HG03103 (cell line): ENCODE results near the gene ZNF771.
A peak's percentile ranks its signal among the peaks of the same experiment; 100 is the strongest.
"Not testable (repeated sequence)": the region's sequence is repeated elsewhere in the genome, so short reads cannot be mapped to it uniquely, and the experiment has no call there.

ENCODE experiments used
- ATAC-seq: cut with Tn5 transposase; IDR thresholded peaks from one replicate; pipeline ENCODE4 v1.9.1; 2021; ENCODE audit warnings: low read depth; ENCODE audit not compliant: unreplicated experiment

Gene ZNF771

GRCh38 chr16:30429678-30430427, 22.4 kb downstream of the ZNF771 start, which contains the start of gene DCTPP1:
Gene DCTPP1 (minus strand): TSS chr16:30430030. CDS start chr16:30429980, 50 bp downstream.
- peak; percentile 97 for ATAC-seq

GRCh38 chr16:30430428-30430970, 23.1 kb downstream of the ZNF771 start:
- no peak for ATAC-seq

- ATAC-seq = no peak
Observed at GRCh38 chr16:30434852-30435251, 27.4 kb downstream of the ZNF771 start.

- ATAC-seq = no peak
Observed at GRCh38 chr16:30437511-30438046, 30.2 kb downstream of the ZNF771 start.

GRCh38 chr16:30438835-30439234, 31.4 kb downstream of the ZNF771 start:
- ATAC-seq = no peak

GRCh38 chr16:30439720-30440348, 32.4 kb downstream of the ZNF771 start:
- no peak for ATAC-seq

GRCh38 chr16:30443631-30444030, 36.2 kb downstream of the ZNF771 start:
- ATAC-seq = no peak

- no peak for ATAC-seq
Observed at GRCh38 chr16:30444231-30445148, 37.1 kb downstream of the ZNF771 start.

GRCh38 chr16:30445149-30445407, 37.7 kb downstream of the ZNF771 start:
- peak; percentile 17 for ATAC-seq

- ATAC-seq = peak; percentile 64
Observed at GRCh38 chr16:30445408-30446202, 38.2 kb downstream of the ZNF771 start, which contains the start of gene SEPHS2. Gene SEPHS2 (minus strand): TSS chr16:30445874. CDS start chr16:30445727, 147 bp downstream.

- ATAC-seq = no peak
Observed at GRCh38 chr16:30446203-30446595, 38.8 kb downstream of the ZNF771 start.

- no peak for ATAC-seq
Observed at GRCh38 chr16:30447512-30448226, 40.3 kb downstream of the ZNF771 start.

GRCh38 chr16:30449116-30449435, 41.7 kb downstream of the ZNF771 start:
- no peak for ATAC-seq

GRCh38 chr16:30452709-30453580, 45.5 kb downstream of the ZNF771 start:
- ATAC-seq = not testable (repeated sequence)

- ATAC-seq = no peak
Observed at GRCh38 chr16:30456302-30456701, 48.9 kb downstream of the ZNF771 start.

- no peak for ATAC-seq
Observed at GRCh38 chr16:30457256-30457655, 49.9 kb downstream of the ZNF771 start.

- no peak for ATAC-seq
Observed at GRCh38 chr16:30457743-30458560, 50.5 kb downstream of the ZNF771 start.
